Liver (tissue), 9 donors: ENCODE data around the gene SLC31A1. TPM values are rescaled to one million over a fixed set of nuclear protein-coding genes. Genes with fewer than 3 reads are reported as not detected.

ENCODE experiments used
- DNase-seq: peaks from one replicate; pipeline ENCODE4 v3.0.0-alpha.2; 2017; ENCODE audit warnings: low spot score
- H3K27ac ChIP-seq, 2 donors: one replicate each; pipeline ENCODE4 v1.7.0; 2013; ENCODE audit warnings: inconsistent platforms in 2 of 2, low read length in 2 of 2, control low read depth in 1 of 2, low read depth in 1 of 2, mild to moderate bottlenecking in 1 of 2
- H3K27me3 ChIP-seq, 4 donors: one replicate each; pipeline versions ENCODE4 v1.6.1 to v1.7.0; 2013; ENCODE audit warnings: low read length in 3 of 4, inconsistent platforms in 1 of 4, mild to moderate bottlenecking in 1 of 4, moderate library complexity in 1 of 4; ENCODE audit not compliant: control insufficient read depth in 4 of 4, insufficient read depth in 4 of 4
- H3K36me3 ChIP-seq, 4 donors: one replicate each; pipeline versions ENCODE4 v1.6.1 to v1.7.0; 2013; ENCODE audit warnings: low read length in 3 of 4, mild to moderate bottlenecking in 3 of 4, low read depth in 1 of 4, moderate library complexity in 1 of 4; ENCODE audit not compliant: control insufficient read depth in 4 of 4, insufficient read depth in 3 of 4
- H3K4me1 ChIP-seq, 4 donors: one replicate each; pipeline versions ENCODE4 v1.6.1 to v1.7.0; 2013; ENCODE audit warnings: low read length in 3 of 4, mild to moderate bottlenecking in 3 of 4, moderate library complexity in 1 of 4; ENCODE audit not compliant: control insufficient read depth in 4 of 4, insufficient read depth in 4 of 4
- H3K4me3 ChIP-seq, 3 donors: one replicate each; pipeline versions ENCODE4 v1.6.1 to v1.7.0; 2013; ENCODE audit warnings: low read length in 3 of 3, control low read depth in 1 of 3, low read depth in 1 of 3, mild to moderate bottlenecking in 1 of 3
- H3K9ac ChIP-seq, 2 donors: one replicate each; pipeline ENCODE4 v1.7.0; 2013; ENCODE audit warnings: low read length in 2 of 2, mild to moderate bottlenecking in 2 of 2, moderate library complexity in 2 of 2, control low read depth in 1 of 2, low read depth in 1 of 2
- H3K9me3 ChIP-seq, 4 donors: one replicate each; pipeline versions ENCODE4 v1.6.1 to v1.7.0; 2013; ENCODE audit warnings: low read length in 3 of 4; ENCODE audit not compliant: control insufficient read depth in 4 of 4
- EGR1 ChIP-seq, 2 donors: IDR thresholded peaks; 2 replicates each; pipeline ENCODE4 v1.6.1; 2016 to 2018; ENCODE audit warnings: antibody characterized with exemption in 2 of 2, low read depth in 2 of 2
- FOXA1 ChIP-seq: IDR thresholded peaks from 2 replicates; pipeline ENCODE4 v1.6.1; 2016; ENCODE audit warnings: antibody characterized with exemption
- GABPA ChIP-seq, 2 donors: IDR thresholded peaks in 1 of 2; conservative IDR thresholded peaks in 1 of 2; 2 replicates each; pipeline ENCODE4 v1.6.1; 2016; ENCODE audit warnings: antibody characterized with exemption in 2 of 2, mild to moderate bottlenecking in 1 of 2, moderate library complexity in 1 of 2
- HNF4A ChIP-seq, 2 donors: conservative IDR thresholded peaks; 2 replicates each; pipeline ENCODE4 v1.6.1; 2016; ENCODE audit warnings: antibody characterized with exemption in 2 of 2, mild to moderate bottlenecking in 2 of 2
- HNF4G ChIP-seq: IDR thresholded peaks from 2 replicates; pipeline ENCODE4 v1.6.1; 2016; ENCODE audit warnings: antibody characterized with exemption
- JUND ChIP-seq, 2 donors: IDR thresholded peaks; 2 replicates each; pipeline ENCODE4 v1.6.1; 2016; ENCODE audit warnings: antibody characterized with exemption in 2 of 2
- NR2F2 ChIP-seq: IDR thresholded peaks from 2 replicates; pipeline ENCODE4 v1.6.1; 2016; ENCODE audit warnings: antibody characterized with exemption
- RAD21 ChIP-seq, 2 donors: IDR thresholded peaks; 2 replicates each; pipeline ENCODE4 v1.6.1; 2016; ENCODE audit warnings: antibody characterized with exemption in 2 of 2, mild to moderate bottlenecking in 2 of 2
- RXRA ChIP-seq, 2 donors: IDR thresholded peaks; 2 replicates each; pipeline ENCODE4 v1.6.1; 2017 to 2018; ENCODE audit warnings: antibody characterized with exemption in 2 of 2, mild to moderate bottlenecking in 1 of 2
- SP1 ChIP-seq: IDR thresholded peaks from 2 replicates; pipeline ENCODE4 v1.6.1; 2018; ENCODE audit warnings: antibody characterized with exemption, mild to moderate bottlenecking
- TAF1 ChIP-seq: conservative IDR thresholded peaks from 2 replicates; pipeline ENCODE4 v1.6.1; 2016; ENCODE audit warnings: antibody characterized with exemption, mild to moderate bottlenecking
- YY1 ChIP-seq: IDR thresholded peaks from 2 replicates; pipeline ENCODE4 v1.6.1; 2016; ENCODE audit warnings: antibody characterized with exemption, mild to moderate bottlenecking
- WGBS: extraction: QIAGEN DNeasy Blood & Tissue Kit; methylation state at CpG from one replicate; pipeline ENCODE4 v1.1.7; 2013; 5-methylcytosine and 5-hydroxymethylcytosine counted together
- polyA plus RNA-seq, 2 donors: library from polyadenylated mRNA; stranded (reverse) in 1 of 2; unstranded in 1 of 2; fragments of 200-250 nt in 1 of 2; fragments of >200 nt in 1 of 2; fragmentation: Nextera tagmentation in 1 of 2; extraction: Ambion mirVana in 1 of 2; gene quantifications; one replicate each; pipeline versions ENCODE4 v1.2.1 to v1.2.3, GENCODE V29; 2013 to 2015
- total RNA-seq, 2 donors: library from RNA; depleted of rRNA; stranded (reverse); fragments of >200 nt; gene quantifications; one replicate each; pipeline ENCODE4 v1.2.3, GENCODE V29; 2014
- TF ChIP-seq, protein P1 (sequence below): IDR thresholded peaks from 2 replicates; pipeline ENCODE4 v1.6.1; 2016; ENCODE audit warnings: antibody characterized with exemption
- TF ChIP-seq, protein P2 (sequence below): IDR thresholded peaks from 2 replicates; pipeline ENCODE4 v1.6.1; 2016; ENCODE audit warnings: antibody characterized with exemption
- TF ChIP-seq, protein P3 (sequence below): IDR thresholded peaks from 2 replicates; pipeline ENCODE4 v1.6.1; 2016; ENCODE audit warnings: antibody characterized with exemption
- TF ChIP-seq, protein P4 (sequence below): IDR thresholded peaks from 2 replicates; pipeline ENCODE4 v1.6.1; 2016; ENCODE audit warnings: antibody characterized with exemption, mild to moderate bottlenecking
- TF ChIP-seq, protein P5 (sequence below): fragments of 150-350 bp; IDR thresholded peaks from 2 replicates; pipeline ENCODE4 v1.5.1; 2017; ENCODE audit warnings: improper control_type of control experiment, low read depth, low read length; ENCODE audit not compliant: missing input control
- donor health status: healthy.
- donor health status: healthy.
- donor health status: healthy.
- donor health status: healthy.
- donor health status: healthy.

SLC31A1 gene
- total and polyA plus RNA-seq, 4 donors: 26.6 to 96.2 (median 44.9) TPM

- Histone ChIP-seq H3K4me3 (no peak overlapping the region), H3K36me3 (peaks cover 0 to 2% (median 0%) of the 10 kb centered on the region in 4 donors), H3K9me3 (no peaks in the 10 kb centered on the region), H3K27ac (no peak overlapping the region), H3K27me3 (no peaks in the 10 kb centered on the region), H3K9ac (no peak overlapping the region), H3K4me1 (peaks cover 0 to 5% (median 0%) of the 10 kb centered on the region in 4 donors)
- no peak for DNase-seq
- TF ChIP-seq NR2F2 (no peak), SP1 (no peak), FOXA1 (no peak), EGR1 (IDR thresholded peaks at IDR 0.05; ENCODE audit: low read depth in 2 of 2) (no peak), HNF4G (no peak), YY1 (no peak), TAF1 (no peak), HNF4A (conservative IDR thresholded peaks at IDR 0.05) (no peak), JUND (IDR thresholded peaks at IDR 0.05) (no peak), GABPA (IDR thresholded peaks at IDR 0.05 in 1 of 2, conservative IDR thresholded peaks at IDR 0.05 in 1 of 2) (no peak), RXRA (IDR thresholded peaks at IDR 0.05) (no peak)
- TF ChIP-seq, protein P1, sequence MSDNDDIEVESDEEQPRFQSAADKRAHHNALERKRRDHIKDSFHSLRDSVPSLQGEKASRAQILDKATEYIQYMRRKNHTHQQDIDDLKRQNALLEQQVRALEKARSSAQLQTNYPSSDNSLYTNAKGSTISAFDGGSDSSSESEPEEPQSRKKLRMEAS: no peak
- TF ChIP-seq, protein P2, sequence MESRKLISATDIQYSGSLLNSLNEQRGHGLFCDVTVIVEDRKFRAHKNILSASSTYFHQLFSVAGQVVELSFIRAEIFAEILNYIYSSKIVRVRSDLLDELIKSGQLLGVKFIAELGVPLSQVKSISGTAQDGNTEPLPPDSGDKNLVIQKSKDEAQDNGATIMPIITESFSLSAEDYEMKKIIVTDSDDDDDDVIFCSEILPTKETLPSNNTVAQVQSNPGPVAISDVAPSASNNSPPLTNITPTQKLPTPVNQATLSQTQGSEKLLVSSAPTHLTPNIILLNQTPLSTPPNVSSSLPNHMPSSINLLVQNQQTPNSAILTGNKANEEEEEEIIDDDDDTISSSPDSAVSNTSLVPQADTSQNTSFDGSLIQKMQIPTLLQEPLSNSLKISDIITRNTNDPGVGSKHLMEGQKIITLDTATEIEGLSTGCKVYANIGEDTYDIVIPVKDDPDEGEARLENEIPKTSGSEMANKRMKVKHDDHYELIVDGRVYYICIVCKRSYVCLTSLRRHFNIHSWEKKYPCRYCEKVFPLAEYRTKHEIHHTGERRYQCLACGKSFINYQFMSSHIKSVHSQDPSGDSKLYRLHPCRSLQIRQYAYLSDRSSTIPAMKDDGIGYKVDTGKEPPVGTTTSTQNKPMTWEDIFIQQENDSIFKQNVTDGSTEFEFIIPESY: no peak
- TF ChIP-seq, protein P3, sequence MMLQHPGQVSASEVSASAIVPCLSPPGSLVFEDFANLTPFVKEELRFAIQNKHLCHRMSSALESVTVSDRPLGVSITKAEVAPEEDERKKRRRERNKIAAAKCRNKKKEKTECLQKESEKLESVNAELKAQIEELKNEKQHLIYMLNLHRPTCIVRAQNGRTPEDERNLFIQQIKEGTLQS: no peak
- TF ChIP-seq, protein P4, sequence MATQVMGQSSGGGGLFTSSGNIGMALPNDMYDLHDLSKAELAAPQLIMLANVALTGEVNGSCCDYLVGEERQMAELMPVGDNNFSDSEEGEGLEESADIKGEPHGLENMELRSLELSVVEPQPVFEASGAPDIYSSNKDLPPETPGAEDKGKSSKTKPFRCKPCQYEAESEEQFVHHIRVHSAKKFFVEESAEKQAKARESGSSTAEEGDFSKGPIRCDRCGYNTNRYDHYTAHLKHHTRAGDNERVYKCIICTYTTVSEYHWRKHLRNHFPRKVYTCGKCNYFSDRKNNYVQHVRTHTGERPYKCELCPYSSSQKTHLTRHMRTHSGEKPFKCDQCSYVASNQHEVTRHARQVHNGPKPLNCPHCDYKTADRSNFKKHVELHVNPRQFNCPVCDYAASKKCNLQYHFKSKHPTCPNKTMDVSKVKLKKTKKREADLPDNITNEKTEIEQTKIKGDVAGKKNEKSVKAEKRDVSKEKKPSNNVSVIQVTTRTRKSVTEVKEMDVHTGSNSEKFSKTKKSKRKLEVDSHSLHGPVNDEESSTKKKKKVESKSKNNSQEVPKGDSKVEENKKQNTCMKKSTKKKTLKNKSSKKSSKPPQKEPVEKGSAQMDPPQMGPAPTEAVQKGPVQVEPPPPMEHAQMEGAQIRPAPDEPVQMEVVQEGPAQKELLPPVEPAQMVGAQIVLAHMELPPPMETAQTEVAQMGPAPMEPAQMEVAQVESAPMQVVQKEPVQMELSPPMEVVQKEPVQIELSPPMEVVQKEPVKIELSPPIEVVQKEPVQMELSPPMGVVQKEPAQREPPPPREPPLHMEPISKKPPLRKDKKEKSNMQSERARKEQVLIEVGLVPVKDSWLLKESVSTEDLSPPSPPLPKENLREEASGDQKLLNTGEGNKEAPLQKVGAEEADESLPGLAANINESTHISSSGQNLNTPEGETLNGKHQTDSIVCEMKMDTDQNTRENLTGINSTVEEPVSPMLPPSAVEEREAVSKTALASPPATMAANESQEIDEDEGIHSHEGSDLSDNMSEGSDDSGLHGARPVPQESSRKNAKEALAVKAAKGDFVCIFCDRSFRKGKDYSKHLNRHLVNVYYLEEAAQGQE: no peak
- TF ChIP-seq, protein P5, sequence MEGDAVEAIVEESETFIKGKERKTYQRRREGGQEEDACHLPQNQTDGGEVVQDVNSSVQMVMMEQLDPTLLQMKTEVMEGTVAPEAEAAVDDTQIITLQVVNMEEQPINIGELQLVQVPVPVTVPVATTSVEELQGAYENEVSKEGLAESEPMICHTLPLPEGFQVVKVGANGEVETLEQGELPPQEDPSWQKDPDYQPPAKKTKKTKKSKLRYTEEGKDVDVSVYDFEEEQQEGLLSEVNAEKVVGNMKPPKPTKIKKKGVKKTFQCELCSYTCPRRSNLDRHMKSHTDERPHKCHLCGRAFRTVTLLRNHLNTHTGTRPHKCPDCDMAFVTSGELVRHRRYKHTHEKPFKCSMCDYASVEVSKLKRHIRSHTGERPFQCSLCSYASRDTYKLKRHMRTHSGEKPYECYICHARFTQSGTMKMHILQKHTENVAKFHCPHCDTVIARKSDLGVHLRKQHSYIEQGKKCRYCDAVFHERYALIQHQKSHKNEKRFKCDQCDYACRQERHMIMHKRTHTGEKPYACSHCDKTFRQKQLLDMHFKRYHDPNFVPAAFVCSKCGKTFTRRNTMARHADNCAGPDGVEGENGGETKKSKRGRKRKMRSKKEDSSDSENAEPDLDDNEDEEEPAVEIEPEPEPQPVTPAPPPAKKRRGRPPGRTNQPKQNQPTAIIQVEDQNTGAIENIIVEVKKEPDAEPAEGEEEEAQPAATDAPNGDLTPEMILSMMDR: no peak
- 85% methylated on average over 6 of the region's 6 CpGs for WGBS
These were observed 25.6 kb downstream of the SLC31A1 start for GRCh38 chr9:113246928-113247327.

DNA sequence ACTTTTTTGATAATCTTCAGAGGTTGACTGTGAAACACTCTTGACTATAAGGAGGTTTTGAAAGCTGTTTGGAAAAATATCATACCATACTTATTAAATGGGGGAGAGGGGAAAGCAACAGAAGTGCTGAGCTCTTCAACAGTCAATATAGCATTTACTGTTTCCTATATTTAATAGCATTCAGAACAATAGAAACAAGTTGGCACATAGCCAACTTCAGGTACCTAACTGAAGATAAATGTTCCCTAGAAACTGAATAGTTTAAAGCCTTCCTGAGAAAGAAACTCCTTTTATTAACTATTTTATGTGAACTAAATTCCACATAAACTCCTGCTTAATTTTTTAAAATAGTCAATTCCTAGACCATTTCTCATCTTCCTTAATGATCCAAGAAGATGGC lies 26.3 kb downstream of the SLC31A1 start:
- Histone ChIP-seq H3K27me3 (no peaks in the 10 kb centered on the region), H3K4me3 (no peak overlapping the region), H3K4me1 (no peaks in the 10 kb centered on the region), H3K36me3 (peaks cover 0 to 2% (median 0%) of the 10 kb centered on the region in 4 donors), H3K9me3 (no peaks in the 10 kb centered on the region), H3K9ac (no peak overlapping the region), H3K27ac (no peak overlapping the region)
- no peak for DNase-seq
- TF ChIP-seq, protein P4: no peak
- TF ChIP-seq, protein P5: no peak
- TF ChIP-seq TAF1: no peak
- no peak for TF ChIP-seq JUND (IDR thresholded peaks at IDR 0.05)
- no peak for TF ChIP-seq SP1
- TF ChIP-seq EGR1 (IDR thresholded peaks at IDR 0.05; ENCODE audit: low read depth in 2 of 2): no peak
- no peak for TF ChIP-seq GABPA (IDR thresholded peaks at IDR 0.05 in 1 of 2, conservative IDR thresholded peaks at IDR 0.05 in 1 of 2)
- TF ChIP-seq, protein P3: no peak
- no peak for TF ChIP-seq HNF4G
- no peak for TF ChIP-seq HNF4A (conservative IDR thresholded peaks at IDR 0.05)
- no peak for TF ChIP-seq RAD21 (IDR thresholded peaks at IDR 0.05)
- TF ChIP-seq NR2F2: no peak
- TF ChIP-seq YY1: no peak
